ENCODE measurements around the gene SPTBN1.

The SPTBN1 gene

GRCh38 chr2:54565551-54565950 lies 109.4 kb downstream of the SPTBN1 start:
- Histone ChIP-seq H3K4me2 (ENCODE audit: insufficient read depth, low read length, poor library complexity, severe bottlenecking) (no peak overlapping the region), H3K79me1 (ENCODE audit: low read depth, low read length) (no peaks in the 10 kb centered on the region), H3K27ac (replicated peaks; ENCODE audit: low read length) (no peak overlapping the region), H4K91ac (ENCODE audit: low read depth, low read length, poor library complexity) (no peak overlapping the region), H3K23ac (ENCODE audit: low read depth, low read length, poor library complexity) (no peak overlapping the region), H3K9ac (ENCODE audit: low read depth, low read length, poor library complexity) (no peak overlapping the region), H3K9me3 (replicated peaks in 1 of 2; ENCODE audit: control insufficient read depth in 2 of 2, insufficient read depth in 1 of 2, low read depth in 1 of 2, low read length in 2 of 2) (no peaks in the 10 kb centered on the region), H2AFZ (ENCODE audit: low read length) (no peak overlapping the region), H3K4me1 (ENCODE audit: control insufficient read depth in 2 of 2, insufficient read depth in 1 of 2, low read depth in 1 of 2, low read length in 2 of 2) (peaks cover 7 to 10% of the 10 kb centered on the region in 2 donors), H3K14ac (ENCODE audit: low read length) (no peak overlapping the region), H2BK5ac (ENCODE audit: low read length) (no peak overlapping the region), H3K36me3 (replicated peaks in 1 of 2; ENCODE audit: control insufficient read depth in 2 of 2, insufficient read depth in 2 of 2, low read length in 2 of 2) (peaks cover 0 to 4% of the 10 kb centered on the region in 2 donors), H2BK15ac (ENCODE audit: low read length) (no peak overlapping the region), H3K4me3 (ENCODE audit: low read length in 2 of 2) (no peak overlapping the region), H2AK5ac (ENCODE audit: low read depth, low read length) (no peak overlapping the region), H2BK120ac (ENCODE audit: low read depth, low read length) (no peak overlapping the region), H3K18ac (ENCODE audit: low read length) (no peak overlapping the region), H4K8ac (ENCODE audit: low read depth, low read length) (no peak overlapping the region), H3K4ac (ENCODE audit: low read length) (no peak overlapping the region), H2BK12ac (ENCODE audit: low read length) (no peak overlapping the region), H3K27me3 (ENCODE audit: control insufficient read depth in 3 of 3, insufficient read depth in 3 of 3, low read depth in 1 of 3, low read length in 3 of 3) (no peaks in the 10 kb centered on the region)
- DNase-seq (ENCODE audit: low spot score) = no peak

- no peaks in the 10 kb centered on the region for H3K27me3 ChIP-seq (ENCODE audit: control insufficient read depth in 3 of 3, insufficient read depth in 3 of 3, low read depth in 1 of 3, low read length in 3 of 3)
- no peak overlapping the region for H2BK120ac ChIP-seq (ENCODE audit: low read depth, low read length)
- H3K9me3 ChIP-seq (replicated peaks in 1 of 2; ENCODE audit: control insufficient read depth in 2 of 2, insufficient read depth in 1 of 2, low read depth in 1 of 2, low read length in 2 of 2) = no peaks in the 10 kb centered on the region
- no peak overlapping the region for H3K4me3 ChIP-seq (ENCODE audit: low read length in 2 of 2)
- H2AFZ ChIP-seq (ENCODE audit: low read length) = no peak overlapping the region
- no peak overlapping the region for H2BK12ac ChIP-seq (ENCODE audit: low read length)
- H3K4ac ChIP-seq (ENCODE audit: low read length) = no peak overlapping the region
- H3K36me3 ChIP-seq (replicated peaks in 1 of 2; ENCODE audit: control insufficient read depth in 2 of 2, insufficient read depth in 2 of 2, low read length in 2 of 2) = peaks cover 0 to 4% of the 10 kb centered on the region in 2 donors
- no peak overlapping the region for H4K8ac ChIP-seq (ENCODE audit: low read depth, low read length)
- DNase-seq (ENCODE audit: low spot score) = no peak
- H3K23ac ChIP-seq (ENCODE audit: low read depth, low read length, poor library complexity) = no peak overlapping the region
- H3K27ac ChIP-seq (replicated peaks; ENCODE audit: low read length) = no peak overlapping the region
- no peak overlapping the region for H3K14ac ChIP-seq (ENCODE audit: low read length)
- no peak overlapping the region for H2BK5ac ChIP-seq (ENCODE audit: low read length)
- no peak overlapping the region for H3K9ac ChIP-seq (ENCODE audit: low read depth, low read length, poor library complexity)
- peaks cover 7 to 13% of the 10 kb centered on the region in 2 donors for H3K4me1 ChIP-seq (ENCODE audit: control insufficient read depth in 2 of 2, insufficient read depth in 1 of 2, low read depth in 1 of 2, low read length in 2 of 2)
- WGBS, 2 donors (ENCODE audit: extremely low coverage in 2 of 2, insufficient read length in 2 of 2, insufficient replicate concordance in 1 of 2) = no CpG with 5 or more reads among the region's 1 CpG
- H2BK15ac ChIP-seq (ENCODE audit: low read length) = no peak overlapping the region
- H3K4me2 ChIP-seq (ENCODE audit: insufficient read depth, low read length, poor library complexity, severe bottlenecking) = no peak overlapping the region
- no peak overlapping the region for H3K18ac ChIP-seq (ENCODE audit: low read length)
- H2AK5ac ChIP-seq (ENCODE audit: low read depth, low read length) = no peak overlapping the region
- no peaks in the 10 kb centered on the region for H3K79me1 ChIP-seq (ENCODE audit: low read depth, low read length)
- H4K91ac ChIP-seq (ENCODE audit: low read depth, low read length, poor library complexity) = no peak overlapping the region
These were observed 110.8 kb downstream of the SPTBN1 start for GRCh38 chr2:54566896-54567295.

GRCh38 chr2:54568876-54569321 lies 112.8 kb downstream of the SPTBN1 start:
- no peak overlapping the region for H3K9ac ChIP-seq (ENCODE audit: low read depth, low read length, poor library complexity)
- no peak overlapping the region for H4K91ac ChIP-seq (ENCODE audit: low read depth, low read length, poor library complexity)
- no peak overlapping the region for H3K4me2 ChIP-seq (ENCODE audit: insufficient read depth, low read length, poor library complexity, severe bottlenecking)
- H2BK12ac ChIP-seq (ENCODE audit: low read length) = no peak overlapping the region
- DNase-seq (ENCODE audit: low spot score) = no peak
- no peak overlapping the region for H2AK5ac ChIP-seq (ENCODE audit: low read depth, low read length)
- no peak overlapping the region for H3K14ac ChIP-seq (ENCODE audit: low read length)
- no peak overlapping the region for H3K4ac ChIP-seq (ENCODE audit: low read length)
- no peak overlapping the region for H2BK120ac ChIP-seq (ENCODE audit: low read depth, low read length)
- peaks cover 3% of the 10 kb centered on the region for H3K79me1 ChIP-seq (ENCODE audit: low read depth, low read length)
- H3K4me3 ChIP-seq (ENCODE audit: low read length in 2 of 2) = no peak overlapping the region
- H3K36me3 ChIP-seq (replicated peaks in 1 of 2; ENCODE audit: control insufficient read depth in 2 of 2, insufficient read depth in 2 of 2, low read length in 2 of 2) = peaks cover 0 to 8% of the 10 kb centered on the region in 2 donors
- H4K8ac ChIP-seq (ENCODE audit: low read depth, low read length) = no peak overlapping the region
- no CpG with 5 or more reads among the region's 5 CpGs for WGBS, 2 donors (ENCODE audit: extremely low coverage in 2 of 2, insufficient read length in 2 of 2, insufficient replicate concordance in 1 of 2)
- H3K9me3 ChIP-seq (replicated peaks in 1 of 2; ENCODE audit: control insufficient read depth in 2 of 2, insufficient read depth in 1 of 2, low read depth in 1 of 2, low read length in 2 of 2) = peaks cover 0 to 10% of the 10 kb centered on the region in 2 donors
- H3K27me3 ChIP-seq (ENCODE audit: control insufficient read depth in 3 of 3, insufficient read depth in 3 of 3, low read depth in 1 of 3, low read length in 3 of 3) = no peaks in the 10 kb centered on the region
- H3K27ac ChIP-seq (replicated peaks; ENCODE audit: low read length) = no peak overlapping the region
- peaks cover 5 to 22% of the 10 kb centered on the region in 2 donors for H3K4me1 ChIP-seq (ENCODE audit: control insufficient read depth in 2 of 2, insufficient read depth in 1 of 2, low read depth in 1 of 2, low read length in 2 of 2)
- H3K23ac ChIP-seq (ENCODE audit: low read depth, low read length, poor library complexity) = no peak overlapping the region
- H3K18ac ChIP-seq (ENCODE audit: low read length) = no peak overlapping the region
- H2BK15ac ChIP-seq (ENCODE audit: low read length) = no peak overlapping the region
- H2BK5ac ChIP-seq (ENCODE audit: low read length) = no peak overlapping the region
- no peak overlapping the region for H2AFZ ChIP-seq (ENCODE audit: low read length)

- Histone ChIP-seq H3K14ac (ENCODE audit: low read length) (no peak overlapping the region), H3K4me3 (ENCODE audit: low read length in 2 of 2) (no peak overlapping the region), H4K8ac (ENCODE audit: low read depth, low read length) (no peak overlapping the region), H2AFZ (ENCODE audit: low read length) (no peak overlapping the region), H3K9me3 (replicated peaks in 1 of 2; ENCODE audit: control insufficient read depth in 2 of 2, insufficient read depth in 1 of 2, low read depth in 1 of 2, low read length in 2 of 2) (peaks cover 0 to 10% of the 10 kb centered on the region in 2 donors), H3K9ac (ENCODE audit: low read depth, low read length, poor library complexity) (no peak overlapping the region), H3K4ac (ENCODE audit: low read length) (no peak overlapping the region), H3K27me3 (ENCODE audit: control insufficient read depth in 3 of 3, insufficient read depth in 3 of 3, low read depth in 1 of 3, low read length in 3 of 3) (no peaks in the 10 kb centered on the region), H2BK12ac (ENCODE audit: low read length) (no peak overlapping the region), H3K27ac (replicated peaks; ENCODE audit: low read length) (no peak overlapping the region), H3K23ac (ENCODE audit: low read depth, low read length, poor library complexity) (no peak overlapping the region), H2BK15ac (ENCODE audit: low read length) (no peak overlapping the region), H2BK5ac (ENCODE audit: low read length) (no peak overlapping the region), H3K4me2 (ENCODE audit: insufficient read depth, low read length, poor library complexity, severe bottlenecking) (no peak overlapping the region), H3K18ac (ENCODE audit: low read length) (no peak overlapping the region), H3K36me3 (replicated peaks in 1 of 2; ENCODE audit: control insufficient read depth in 2 of 2, insufficient read depth in 2 of 2, low read length in 2 of 2) (peaks cover 0 to 8% of the 10 kb centered on the region in 2 donors), H2AK5ac (ENCODE audit: low read depth, low read length) (no peak overlapping the region), H3K79me1 (ENCODE audit: low read depth, low read length) (peaks cover 5% of the 10 kb centered on the region), H3K4me1 (ENCODE audit: control insufficient read depth in 2 of 2, insufficient read depth in 1 of 2, low read depth in 1 of 2, low read length in 2 of 2) (peaks cover 5 to 22% of the 10 kb centered on the region in 2 donors), H4K91ac (ENCODE audit: low read depth, low read length, poor library complexity) (no peak overlapping the region), H2BK120ac (ENCODE audit: low read depth, low read length) (no peak overlapping the region)
- WGBS, 2 donors (ENCODE audit: extremely low coverage in 2 of 2, insufficient read length in 2 of 2, insufficient replicate concordance in 1 of 2) = no CpG with 5 or more reads among the region's 3 CpGs
- DNase-seq (ENCODE audit: low spot score) = no peak
These were observed 113.7 kb downstream of the SPTBN1 start for GRCh38 chr2:54569745-54570301.
